ENCODE results near the gene KCNJ3.

DNA sequence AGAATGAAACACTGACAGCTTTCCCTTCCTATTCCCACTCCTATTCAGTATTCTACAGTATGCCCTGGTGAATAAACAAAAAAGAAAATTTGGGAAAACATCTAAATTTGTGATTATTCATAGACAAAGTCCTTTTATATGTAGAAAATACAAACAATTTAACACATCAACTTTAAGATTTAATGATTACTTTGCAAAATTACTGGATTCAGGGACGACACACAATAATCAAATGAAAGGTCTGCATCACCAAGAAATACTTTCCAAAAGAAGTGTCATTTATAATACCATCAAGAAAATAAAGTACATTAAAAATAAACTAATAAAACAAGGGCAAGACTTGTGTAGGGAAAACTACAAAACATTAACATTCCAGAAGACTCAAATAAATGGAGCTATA is 199.8 kb downstream of the KCNJ3 start:
- TF ChIP-seq, protein P1, sequence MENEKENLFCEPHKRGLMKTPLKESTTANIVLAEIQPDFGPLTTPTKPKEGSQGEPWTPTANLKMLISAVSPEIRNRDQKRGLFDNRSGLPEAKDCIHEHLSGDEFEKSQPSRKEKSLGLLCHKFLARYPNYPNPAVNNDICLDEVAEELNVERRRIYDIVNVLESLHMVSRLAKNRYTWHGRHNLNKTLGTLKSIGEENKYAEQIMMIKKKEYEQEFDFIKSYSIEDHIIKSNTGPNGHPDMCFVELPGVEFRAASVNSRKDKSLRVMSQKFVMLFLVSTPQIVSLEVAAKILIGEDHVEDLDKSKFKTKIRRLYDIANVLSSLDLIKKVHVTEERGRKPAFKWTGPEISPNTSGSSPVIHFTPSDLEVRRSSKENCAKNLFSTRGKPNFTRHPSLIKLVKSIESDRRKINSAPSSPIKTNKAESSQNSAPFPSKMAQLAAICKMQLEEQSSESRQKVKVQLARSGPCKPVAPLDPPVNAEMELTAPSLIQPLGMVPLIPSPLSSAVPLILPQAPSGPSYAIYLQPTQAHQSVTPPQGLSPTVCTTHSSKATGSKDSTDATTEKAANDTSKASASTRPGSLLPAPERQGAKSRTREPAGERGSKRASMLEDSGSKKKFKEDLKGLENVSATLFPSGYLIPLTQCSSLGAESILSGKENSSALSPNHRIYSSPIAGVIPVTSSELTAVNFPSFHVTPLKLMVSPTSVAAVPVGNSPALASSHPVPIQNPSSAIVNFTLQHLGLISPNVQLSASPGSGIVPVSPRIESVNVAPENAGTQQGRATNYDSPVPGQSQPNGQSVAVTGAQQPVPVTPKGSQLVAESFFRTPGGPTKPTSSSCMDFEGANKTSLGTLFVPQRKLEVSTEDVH (IDR thresholded peaks at IDR 0.05; ENCODE audit: low read depth, partially characterized antibody): no peak
- TF ChIP-seq NEUROD1 (IDR thresholded peaks at IDR 0.05; ENCODE audit: borderline replicate concordance, low read depth, low read length, partially characterized antibody) (no peak), ZNF766 (CRISPR knock-in tag; conservative IDR thresholded peaks at IDR 0.05) (no peak), ARHGAP35 (IDR thresholded peaks at IDR 0.05; ENCODE audit: partially characterized antibody) (no peak), ZZZ3 (IDR thresholded peaks at IDR 0.05) (no peak), EZH2 (IDR thresholded peaks at IDR 0.05; ENCODE audit: borderline replicate concordance, low read depth, low read length) (no peak), PREB (CRISPR knock-in tag; IDR thresholded peaks at IDR 0.05) (no peak), ZNF444 (CRISPR knock-in tag; IDR thresholded peaks at IDR 0.05) (no peak), ZNF263 (CRISPR knock-in tag; IDR thresholded peaks at IDR 0.05; ENCODE audit: borderline replicate concordance) (no peak), HDAC2 (IDR thresholded peaks at IDR 0.05) (no peak), RAD21 (CRISPR knock-in tag; conservative IDR thresholded peaks at IDR 0.05 in 1 of 2, IDR thresholded peaks at IDR 0.05 in 1 of 2) (no peak), POLR2G (IDR thresholded peaks at IDR 0.05; ENCODE audit: low read depth, low read length) (no peak), ZNF174 (CRISPR knock-in tag; IDR thresholded peaks at IDR 0.05) (no peak)
- TF ChIP-seq, protein P2, sequence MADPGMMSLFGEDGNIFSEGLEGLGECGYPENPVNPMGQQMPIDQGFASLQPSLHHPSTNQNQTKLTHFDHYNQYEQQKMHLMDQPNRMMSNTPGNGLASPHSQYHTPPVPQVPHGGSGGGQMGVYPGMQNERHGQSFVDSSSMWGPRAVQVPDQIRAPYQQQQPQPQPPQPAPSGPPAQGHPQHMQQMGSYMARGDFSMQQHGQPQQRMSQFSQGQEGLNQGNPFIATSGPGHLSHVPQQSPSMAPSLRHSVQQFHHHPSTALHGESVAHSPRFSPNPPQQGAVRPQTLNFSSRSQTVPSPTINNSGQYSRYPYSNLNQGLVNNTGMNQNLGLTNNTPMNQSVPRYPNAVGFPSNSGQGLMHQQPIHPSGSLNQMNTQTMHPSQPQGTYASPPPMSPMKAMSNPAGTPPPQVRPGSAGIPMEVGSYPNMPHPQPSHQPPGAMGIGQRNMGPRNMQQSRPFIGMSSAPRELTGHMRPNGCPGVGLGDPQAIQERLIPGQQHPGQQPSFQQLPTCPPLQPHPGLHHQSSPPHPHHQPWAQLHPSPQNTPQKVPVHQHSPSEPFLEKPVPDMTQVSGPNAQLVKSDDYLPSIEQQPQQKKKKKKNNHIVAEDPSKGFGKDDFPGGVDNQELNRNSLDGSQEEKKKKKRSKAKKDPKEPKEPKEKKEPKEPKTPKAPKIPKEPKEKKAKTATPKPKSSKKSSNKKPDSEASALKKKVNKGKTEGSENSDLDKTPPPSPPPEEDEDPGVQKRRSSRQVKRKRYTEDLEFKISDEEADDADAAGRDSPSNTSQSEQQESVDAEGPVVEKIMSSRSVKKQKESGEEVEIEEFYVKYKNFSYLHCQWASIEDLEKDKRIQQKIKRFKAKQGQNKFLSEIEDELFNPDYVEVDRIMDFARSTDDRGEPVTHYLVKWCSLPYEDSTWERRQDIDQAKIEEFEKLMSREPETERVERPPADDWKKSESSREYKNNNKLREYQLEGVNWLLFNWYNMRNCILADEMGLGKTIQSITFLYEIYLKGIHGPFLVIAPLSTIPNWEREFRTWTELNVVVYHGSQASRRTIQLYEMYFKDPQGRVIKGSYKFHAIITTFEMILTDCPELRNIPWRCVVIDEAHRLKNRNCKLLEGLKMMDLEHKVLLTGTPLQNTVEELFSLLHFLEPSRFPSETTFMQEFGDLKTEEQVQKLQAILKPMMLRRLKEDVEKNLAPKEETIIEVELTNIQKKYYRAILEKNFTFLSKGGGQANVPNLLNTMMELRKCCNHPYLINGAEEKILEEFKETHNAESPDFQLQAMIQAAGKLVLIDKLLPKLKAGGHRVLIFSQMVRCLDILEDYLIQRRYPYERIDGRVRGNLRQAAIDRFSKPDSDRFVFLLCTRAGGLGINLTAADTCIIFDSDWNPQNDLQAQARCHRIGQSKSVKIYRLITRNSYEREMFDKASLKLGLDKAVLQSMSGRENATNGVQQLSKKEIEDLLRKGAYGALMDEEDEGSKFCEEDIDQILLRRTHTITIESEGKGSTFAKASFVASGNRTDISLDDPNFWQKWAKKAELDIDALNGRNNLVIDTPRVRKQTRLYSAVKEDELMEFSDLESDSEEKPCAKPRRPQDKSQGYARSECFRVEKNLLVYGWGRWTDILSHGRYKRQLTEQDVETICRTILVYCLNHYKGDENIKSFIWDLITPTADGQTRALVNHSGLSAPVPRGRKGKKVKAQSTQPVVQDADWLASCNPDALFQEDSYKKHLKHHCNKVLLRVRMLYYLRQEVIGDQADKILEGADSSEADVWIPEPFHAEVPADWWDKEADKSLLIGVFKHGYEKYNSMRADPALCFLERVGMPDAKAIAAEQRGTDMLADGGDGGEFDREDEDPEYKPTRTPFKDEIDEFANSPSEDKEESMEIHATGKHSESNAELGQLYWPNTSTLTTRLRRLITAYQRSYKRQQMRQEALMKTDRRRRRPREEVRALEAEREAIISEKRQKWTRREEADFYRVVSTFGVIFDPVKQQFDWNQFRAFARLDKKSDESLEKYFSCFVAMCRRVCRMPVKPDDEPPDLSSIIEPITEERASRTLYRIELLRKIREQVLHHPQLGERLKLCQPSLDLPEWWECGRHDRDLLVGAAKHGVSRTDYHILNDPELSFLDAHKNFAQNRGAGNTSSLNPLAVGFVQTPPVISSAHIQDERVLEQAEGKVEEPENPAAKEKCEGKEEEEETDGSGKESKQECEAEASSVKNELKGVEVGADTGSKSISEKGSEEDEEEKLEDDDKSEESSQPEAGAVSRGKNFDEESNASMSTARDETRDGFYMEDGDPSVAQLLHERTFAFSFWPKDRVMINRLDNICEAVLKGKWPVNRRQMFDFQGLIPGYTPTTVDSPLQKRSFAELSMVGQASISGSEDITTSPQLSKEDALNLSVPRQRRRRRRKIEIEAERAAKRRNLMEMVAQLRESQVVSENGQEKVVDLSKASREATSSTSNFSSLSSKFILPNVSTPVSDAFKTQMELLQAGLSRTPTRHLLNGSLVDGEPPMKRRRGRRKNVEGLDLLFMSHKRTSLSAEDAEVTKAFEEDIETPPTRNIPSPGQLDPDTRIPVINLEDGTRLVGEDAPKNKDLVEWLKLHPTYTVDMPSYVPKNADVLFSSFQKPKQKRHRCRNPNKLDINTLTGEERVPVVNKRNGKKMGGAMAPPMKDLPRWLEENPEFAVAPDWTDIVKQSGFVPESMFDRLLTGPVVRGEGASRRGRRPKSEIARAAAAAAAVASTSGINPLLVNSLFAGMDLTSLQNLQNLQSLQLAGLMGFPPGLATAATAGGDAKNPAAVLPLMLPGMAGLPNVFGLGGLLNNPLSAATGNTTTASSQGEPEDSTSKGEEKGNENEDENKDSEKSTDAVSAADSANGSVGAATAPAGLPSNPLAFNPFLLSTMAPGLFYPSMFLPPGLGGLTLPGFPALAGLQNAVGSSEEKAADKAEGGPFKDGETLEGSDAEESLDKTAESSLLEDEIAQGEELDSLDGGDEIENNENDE (IDR thresholded peaks at IDR 0.05; ENCODE audit: low read depth, low read length): no peak
